OCI-LY1 (cell line): ENCODE results near the gene TRAF6.

Experiments
- CTCF ChIP-seq: fragments of 200-600 bp; sonication (generic), shearing (Covaris generic); IDR thresholded peaks from 2 replicates; pipeline ENCODE4 v1.5.1; 2017; ENCODE audit warnings: mild to moderate bottlenecking, antibody characterized with exemption, low read length, moderate library complexity, mixed read lengths
- EZH2 ChIP-seq: fragments of 200-600 bp; sonication (generic), shearing (Covaris generic); IDR thresholded peaks from 2 replicates; pipeline ENCODE4 v1.8.0; 2017; ENCODE audit warnings: borderline replicate concordance, mixed run types, mild to moderate bottlenecking, antibody characterized with exemption, low read length, moderate library complexity, mixed read lengths

- TF ChIP-seq CTCF: no peak
- no peak for TF ChIP-seq EZH2
Observed at GRCh38 chr11:36453678-36454077, 56.4 kb downstream of the TRAF6 start.
